H1 (cell line): ENCODE data around the gene RPUSD1. TPM values are rescaled to one million over a fixed set of nuclear protein-coding genes. Genes with fewer than 3 reads are reported as not detected.

ENCODE experiments used
- CTCF ChIA-PET: fragments of 300-600 bp; sonication (Branson Sonifier 250); formaldehyde crosslinking; loops from one replicate; lab custom pipeline; 2021; ENCODE audit not compliant: partially characterized antibody; lab: Charles Lee
- POLR2A ChIA-PET: fragments of 300-600 bp; sonication (Branson Sonifier 250); formaldehyde crosslinking; loops from one replicate; lab custom pipeline; 2021; ENCODE audit warnings: inconsistent platforms; ENCODE audit not compliant: partially characterized antibody; lab: Charles Lee
- DNase-seq, 2 experiments: peaks; one replicate each; pipeline versions ENCODE4 v3.0.0 to v3.0.0-alpha.2; 2010 to 2022; ENCODE audit warnings: low spot score in 2 of 2, low read depth in 1 of 2, mixed read lengths in 1 of 2
- FAIRE-seq: peaks from 2 replicates; lab custom pipeline; 2011; peaks lifted over from hg19 to GRCh38; lab: Jason Lieb, UNC
- H2AFZ ChIP-seq: 2 replicates; pipeline ENCODE4 v1.8.1; 2012; ENCODE audit warnings: low read length, inconsistent platforms
- H2AK5ac ChIP-seq: 2 replicates; pipeline ENCODE4 v1.6.1; 2013; ENCODE audit warnings: low read depth, low read length
- H2BK120ac ChIP-seq: replicated peaks from 2 replicates; pipeline ENCODE3; 2013; ENCODE audit warnings: low read depth, low read length, inconsistent platforms
- H2BK12ac ChIP-seq: 2 replicates; pipeline ENCODE4 v1.6.1; 2013; ENCODE audit warnings: low read depth, low read length
- H2BK15ac ChIP-seq: 2 replicates; pipeline ENCODE4 v1.6.1; 2013; ENCODE audit warnings: low read length
- H2BK20ac ChIP-seq: 2 replicates; pipeline ENCODE4 v1.6.1; 2013; ENCODE audit warnings: low read length
- H2BK5ac ChIP-seq: 2 replicates; pipeline ENCODE4 v1.6.1; 2013; ENCODE audit warnings: low read depth, low read length
- H3K14ac ChIP-seq: 2 replicates; pipeline ENCODE4 v1.6.1; 2013; ENCODE audit warnings: inconsistent platforms; ENCODE audit not compliant: insufficient read length
- H3K18ac ChIP-seq: 2 replicates; pipeline ENCODE4 v1.6.1; 2013; ENCODE audit warnings: low read length; ENCODE audit errors: extremely low read depth
- H3K23ac ChIP-seq: 2 replicates; pipeline ENCODE4 v1.6.1; 2013; ENCODE audit warnings: inconsistent platforms; ENCODE audit not compliant: insufficient read length
- H3K23me2 ChIP-seq: 2 replicates; pipeline ENCODE4 v1.6.1; 2013; ENCODE audit warnings: low read depth, low read length
- H3K27ac ChIP-seq: 2 replicates; pipeline ENCODE4 v1.6.1; 2011; ENCODE audit warnings: low read depth, low read length, inconsistent platforms
- H3K27me3 ChIP-seq, 4 experiments: replicated peaks in 1 of 4; 1 replicate in 1 of 4; 2 replicates in 3 of 4; pipeline versions ENCODE4 v1.6.1 to v1.8.1; 2011 to 2013; ENCODE audit warnings: low read length in 3 of 4, mild to moderate bottlenecking in 3 of 4, inconsistent platforms in 2 of 4, mixed read lengths in 2 of 4, moderate library complexity in 1 of 4; ENCODE audit not compliant: control insufficient read depth in 3 of 4, insufficient read depth in 3 of 4; ENCODE audit errors: extremely low read depth in 1 of 4
- H3K36me3 ChIP-seq, 4 experiments: 2 replicates each; pipeline versions ENCODE4 v1.6.1 to v1.8.1; 2011 to 2013; ENCODE audit warnings: mild to moderate bottlenecking in 4 of 4, low read length in 3 of 4, moderate library complexity in 2 of 4, control low read depth in 1 of 4, inconsistent platforms in 1 of 4; ENCODE audit not compliant: insufficient read depth in 4 of 4, control insufficient read depth in 2 of 4
- H3K4ac ChIP-seq: replicated peaks from 2 replicates; pipeline ENCODE3; 2013; ENCODE audit warnings: low read length, low read depth, mixed read lengths, inconsistent platforms; ENCODE audit not compliant: insufficient read length
- H3K4me1 ChIP-seq, 4 experiments: replicated peaks in 1 of 4; 1 replicate in 1 of 4; 2 replicates in 3 of 4; pipeline versions ENCODE4 v1.6.1 to v1.8.1; 2011 to 2013; ENCODE audit warnings: low read length in 3 of 4, inconsistent platforms in 2 of 4, mixed read lengths in 1 of 4; ENCODE audit not compliant: insufficient read depth in 4 of 4, control insufficient read depth in 3 of 4
- H3K4me2 ChIP-seq, 2 experiments: 2 replicates each; pipeline versions ENCODE4 v1.6.1 to v1.8.1; 2011 to 2013; ENCODE audit warnings: low read depth in 2 of 2, low read length in 2 of 2, control low read depth in 1 of 2, inconsistent platforms in 1 of 2, mild to moderate bottlenecking in 1 of 2; ENCODE audit not compliant: insufficient read depth in 1 of 2
- H3K4me3 ChIP-seq, 4 experiments: fragments of 200-600, 300-600 bp in 1 of 4; sonication (generic), shearing (Covaris generic), sonication (Bioruptor Twin) in 1 of 4; 2 replicates each; pipeline versions ENCODE4 v1.5.1 to v1.8.1; 2011 to 2016; ENCODE audit warnings: low read length in 4 of 4, low read depth in 3 of 4, control low read depth in 2 of 4, inconsistent platforms in 2 of 4, mild to moderate bottlenecking in 2 of 4, mixed read lengths in 1 of 4, moderate library complexity in 1 of 4; ENCODE audit not compliant: insufficient read depth in 2 of 4; ENCODE audit errors: extremely low read depth in 1 of 4
- H3K56ac ChIP-seq: replicated peaks from 2 replicates; pipeline ENCODE3; 2013; ENCODE audit warnings: low read depth, mild to moderate bottlenecking, mixed read lengths, low read length, inconsistent platforms; ENCODE audit not compliant: insufficient read length
- H3K79me1 ChIP-seq: 2 replicates; pipeline ENCODE4 v1.6.1; 2013; ENCODE audit warnings: low read depth, low read length, control low read depth
- H3K79me2 ChIP-seq, 2 experiments: 2 replicates each; pipeline versions ENCODE4 v1.6.1 to v1.8.1; 2012 to 2013; ENCODE audit warnings: low read length in 2 of 2, mild to moderate bottlenecking in 2 of 2, inconsistent platforms in 1 of 2; ENCODE audit not compliant: insufficient read depth in 2 of 2, control insufficient read depth in 1 of 2
- H3K9ac ChIP-seq, 4 experiments: replicated peaks in 1 of 4; 1 replicate in 1 of 4; 2 replicates in 3 of 4; pipeline versions ENCODE4 v1.6.1 to v1.8.1; 2011 to 2013; ENCODE audit warnings: low read depth in 3 of 4, low read length in 3 of 4, control low read depth in 2 of 4, mild to moderate bottlenecking in 2 of 4, moderate library complexity in 2 of 4, inconsistent platforms in 1 of 4; ENCODE audit errors: extremely low read depth in 1 of 4
- H3K9me3 ChIP-seq, 2 experiments: 2 replicates each; pipeline versions ENCODE4 v1.6.1 to v1.8.1; 2012 to 2013; ENCODE audit warnings: mild to moderate bottlenecking in 2 of 2, moderate library complexity in 2 of 2, control low read depth in 1 of 2, inconsistent platforms in 1 of 2, low read depth in 1 of 2, low read length in 1 of 2, mixed read lengths in 1 of 2; ENCODE audit not compliant: insufficient read depth in 2 of 2
- H4K20me1 ChIP-seq, 2 experiments: replicated peaks in 1 of 2; 2 replicates each; pipeline versions ENCODE3 to v1.8.1; 2011 to 2013; ENCODE audit warnings: inconsistent platforms in 2 of 2, low read length in 2 of 2, mild to moderate bottlenecking in 1 of 2; ENCODE audit not compliant: insufficient read depth in 2 of 2, control insufficient read depth in 1 of 2
- H4K5ac ChIP-seq: 2 replicates; pipeline ENCODE4 v1.6.1; 2013; ENCODE audit warnings: low read length, low read depth, mixed read lengths, inconsistent platforms; ENCODE audit not compliant: insufficient read length
- H4K8ac ChIP-seq: 2 replicates; pipeline ENCODE4 v1.8.0; 2013; ENCODE audit warnings: mild to moderate bottlenecking, moderate library complexity, low read length, inconsistent platforms; ENCODE audit not compliant: insufficient read depth; ENCODE audit errors: extremely low read depth
- H4K91ac ChIP-seq: replicated peaks from 2 replicates; pipeline ENCODE3; 2013; ENCODE audit warnings: low read length, mixed read lengths, inconsistent platforms; ENCODE audit not compliant: insufficient read length
- GABPA ChIP-seq: IDR thresholded peaks from 2 replicates; pipeline ENCODE4 v1.6.1; 2011; ENCODE audit warnings: mild to moderate bottlenecking, low read length, moderate library complexity, borderline replicate concordance; ENCODE audit not compliant: insufficient read depth
- WGBS, 2 experiments: shearing (Covaris generic) in 1 of 2; methylation state at CpG; one replicate each; pipeline versions ENCODE4 v1.1.6 to v1.1.7; 2013 to 2015; ENCODE audit warnings: low lambda C conversion rate in 2 of 2, mixed read lengths in 2 of 2, inconsistent platforms in 1 of 2, low coverage in 1 of 2, missing lambda C conversion rate in 1 of 2; ENCODE audit not compliant: insufficient replicate concordance in 2 of 2, insufficient coverage in 1 of 2, insufficient read length in 1 of 2; ENCODE audit errors: extremely low coverage in 1 of 2, missing lambda C conversion rate in 1 of 2; 5-methylcytosine and 5-hydroxymethylcytosine counted together
- polyA plus RNA-seq, 7 experiments: library from polyadenylated mRNA; depleted of rRNA in 3 of 7; stranded (reverse) in 5 of 7; unstranded in 2 of 7; fragments of >200 nt in 5 of 7; fragments of 200-250 nt in 2 of 7; gene quantifications; 1 replicate in 5 of 7; 2 replicates in 1 of 7; 4 replicates in 1 of 7; pipeline versions ENCODE4 v1.2.1 to v1.2.3, GENCODE V29; 2011 to 2013; ENCODE audit warnings: missing spikeins in 2 of 7, mixed read lengths in 2 of 7
- total RNA-seq: library from RNA; stranded (reverse); fragmentation: NEBNext Ultra II Directional; extraction: Animal tissue kit (Norgen Biotek cat#: 25700); gene quantifications from 2 replicates; pipeline ENCODE4 v1.2.1, GENCODE V29; 2021

The RPUSD1 gene
- total and polyA plus RNA-seq, 2 of the 8 experiments (the other 6 are each of a cell fraction or from before 2014, with no cell fraction given): 32.2 to 61.8 TPM

DNA sequence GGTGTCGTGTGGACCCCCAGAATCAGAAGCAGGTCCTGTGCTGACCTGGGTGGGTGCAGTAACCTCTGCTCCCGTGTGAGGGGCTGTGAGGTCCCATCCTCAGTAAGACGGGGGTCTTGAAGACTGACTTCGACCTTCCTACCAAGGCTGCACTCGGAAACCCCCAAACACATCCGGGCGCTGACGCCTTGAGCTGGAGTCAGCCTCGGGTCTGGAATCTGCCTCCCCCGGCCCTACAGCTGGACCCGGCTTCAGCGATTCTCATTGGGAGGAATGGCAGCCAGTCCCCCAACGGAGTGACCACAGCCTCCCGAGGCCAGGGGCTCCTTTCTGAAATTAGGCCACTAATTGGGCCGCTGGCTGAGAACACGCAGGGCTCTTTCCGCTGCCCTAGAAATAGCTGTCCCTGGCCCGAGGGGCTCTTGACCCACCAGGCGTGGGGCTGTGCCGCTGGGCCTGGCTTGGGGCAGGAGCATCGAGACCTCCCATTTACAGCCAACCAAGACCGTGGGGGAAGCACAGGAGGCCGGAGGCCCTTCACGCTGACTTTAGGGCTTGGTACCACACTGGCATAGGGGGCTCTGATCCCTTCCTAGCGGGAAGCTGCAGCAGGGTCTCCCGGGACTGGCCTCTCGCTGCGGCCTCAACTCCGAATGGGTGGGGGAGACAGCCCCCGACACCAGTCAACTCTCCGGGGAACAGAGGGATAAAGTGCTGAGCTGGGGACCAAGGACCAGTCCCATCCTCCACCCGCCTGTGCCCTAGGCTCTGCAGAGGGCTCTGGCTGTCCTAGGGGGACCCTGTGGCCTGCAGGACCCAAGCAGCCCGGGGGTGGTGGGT, 15.0 kb upstream of the RPUSD1 start:
- H3K4ac ChIP-seq: peak overlapping the region; percentile 53
- H3K23me2 ChIP-seq: peaks cover 3% of the 10 kb centered on the region; the same call in 1 of the 2 replicates
- H2AFZ ChIP-seq: no peak overlapping the region
- no peaks in the 10 kb centered on the region for H3K79me2 ChIP-seq
- H3K4me3 ChIP-seq: no peak overlapping the region
- DNase-seq (no peak), FAIRE-seq (no peak)
- no peaks in the 10 kb centered on the region for H3K79me1 ChIP-seq
- no peak overlapping the region for H3K18ac ChIP-seq
- H2BK15ac ChIP-seq: no peak overlapping the region
- H2BK5ac ChIP-seq: no peak overlapping the region; the same call in 1 of the 2 replicates
- H3K36me3 ChIP-seq: no peaks in the 10 kb centered on the region
- H3K14ac ChIP-seq: no peak overlapping the region
- H3K9ac ChIP-seq: no peak overlapping the region
- H2BK12ac ChIP-seq: no peak overlapping the region
- H4K5ac ChIP-seq: no peak overlapping the region
- H4K20me1 ChIP-seq: peaks cover 3 to 10% of the 10 kb centered on the region in 2 experiments
- no peak overlapping the region for H3K4me2 ChIP-seq
- ChIA-PET CTCF (interaction anchor here (0.5 to 3.9 kb wide), 10 partner anchors 10 to 766 kb away, joined by 3 to 24 read pairs (median 4); no protein-coding TSS in a partner anchor), POLR2A (interaction anchor here (0.7 to 5.6 kb wide), 16 partner anchors 8 to 406 kb away, joined by 3 to 55 read pairs (median 3); partner anchors contain the start of genes ANTKMT, CCDC78, CIAO3 and HAGHL)
- no peaks in the 10 kb centered on the region for H3K9me3 ChIP-seq
- no peak overlapping the region for H3K23ac ChIP-seq
- H2BK120ac ChIP-seq: no peak overlapping the region
- 92% methylated on average over 33 of the region's 33 CpGs; no CpG with 5 or more reads in 1 of the 2 experiments for WGBS, 2 experiments
- peaks cover 1 to 45% (median 28%) of the 10 kb centered on the region in 4 experiments for H3K27me3 ChIP-seq
- peaks cover 0 to 17% (median 3%) of the 10 kb centered on the region in 4 experiments; a peak in 4 of 7 replicates for H3K4me1 ChIP-seq
- no peak overlapping the region for H2AK5ac ChIP-seq
- H4K91ac ChIP-seq: no peak overlapping the region
- H2BK20ac ChIP-seq: no peak overlapping the region
- H3K27ac ChIP-seq: no peak overlapping the region
- H4K8ac ChIP-seq: peak overlapping the region; percentile 86; the same call in 1 of the 2 replicates
- H3K56ac ChIP-seq: no peak overlapping the region
- 0 out of 2 replicates have a peak, but pooled peaks have one; percentile 14 for TF ChIP-seq GABPA
